H9 (cell line): ENCODE measurements around the gene HSD17B3. TPM values are rescaled to one million over a fixed set of nuclear protein-coding genes. Genes with fewer than 3 reads are reported as not detected.

Experiments
- DNase-seq: peaks from one replicate; pipeline ENCODE4 v3.0.0-alpha.2; 2017
- H2AFZ ChIP-seq: one replicate; pipeline ENCODE4 v1.6.1; 2013; ENCODE audit warnings: mild to moderate bottlenecking, low read length, control low read depth, moderate library complexity
- H2AK5ac ChIP-seq: 2 replicates; pipeline ENCODE4 v1.6.1; 2013; ENCODE audit warnings: low read length, control low read depth, mixed read lengths; ENCODE audit not compliant: insufficient read length
- H2BK120ac ChIP-seq: one replicate; pipeline ENCODE4 v1.6.1; 2013; ENCODE audit warnings: low read depth, mild to moderate bottlenecking, low read length, control low read depth, inconsistent platforms; ENCODE audit not compliant: poor library complexity, severe bottlenecking
- H2BK12ac ChIP-seq: 2 replicates; pipeline ENCODE4 v1.6.1; 2013; ENCODE audit warnings: low read length, control low read depth, mixed read lengths, low read depth; ENCODE audit not compliant: insufficient read length
- H2BK15ac ChIP-seq: 2 replicates; pipeline ENCODE4 v1.6.1; 2013; ENCODE audit warnings: low read depth, low read length, control low read depth
- H2BK20ac ChIP-seq: one replicate; pipeline ENCODE4 v1.6.1; 2013; ENCODE audit warnings: low read depth, mild to moderate bottlenecking, low read length, control low read depth, inconsistent platforms; ENCODE audit not compliant: poor library complexity, severe bottlenecking
- H2BK5ac ChIP-seq: 2 replicates; pipeline ENCODE4 v1.6.1; 2013; ENCODE audit warnings: low read length, control low read depth, mixed read lengths; ENCODE audit not compliant: insufficient read length
- H3K14ac ChIP-seq: 2 replicates; pipeline ENCODE4 v1.6.1; 2013; ENCODE audit warnings: low read length, control low read depth; ENCODE audit not compliant: insufficient read depth
- H3K18ac ChIP-seq: 2 replicates; pipeline ENCODE4 v1.6.1; 2013; ENCODE audit warnings: low read depth, mild to moderate bottlenecking, mixed read lengths, low read length, control low read depth; ENCODE audit not compliant: insufficient read length
- H3K23ac ChIP-seq: 2 replicates; pipeline ENCODE4 v1.6.1; 2013; ENCODE audit warnings: low read length, control low read depth, mixed read lengths, low read depth; ENCODE audit not compliant: insufficient read length
- H3K23me2 ChIP-seq: 2 replicates; pipeline ENCODE4 v1.6.1; 2013; ENCODE audit warnings: low read depth, mild to moderate bottlenecking, mixed read lengths, low read length, control low read depth; ENCODE audit not compliant: insufficient read length, poor library complexity, severe bottlenecking
- H3K27ac ChIP-seq: 2 replicates; pipeline ENCODE4 v1.5.1; 2013; ENCODE audit warnings: low read length, control low read depth, mixed read lengths, low read depth; ENCODE audit not compliant: insufficient read length
- H3K27me3 ChIP-seq: 2 replicates; pipeline ENCODE4 v1.6.1; 2013; ENCODE audit warnings: low read length, control low read depth, inconsistent platforms; ENCODE audit not compliant: insufficient read depth
- H3K4ac ChIP-seq: 2 replicates; pipeline ENCODE4 v1.6.1; 2013; ENCODE audit warnings: low read depth, mild to moderate bottlenecking, control low read depth, inconsistent platforms, low read length, moderate library complexity
- H3K4me1 ChIP-seq: 2 replicates; pipeline ENCODE4 v1.6.1; 2013; ENCODE audit warnings: low read length, control low read depth, inconsistent platforms; ENCODE audit not compliant: insufficient read depth
- H3K4me2 ChIP-seq: 2 replicates; pipeline ENCODE4 v1.6.1; 2013; ENCODE audit warnings: low read length, control low read depth, mixed read lengths; ENCODE audit not compliant: insufficient read length, insufficient read depth
- H3K56ac ChIP-seq: 2 replicates; pipeline ENCODE4 v1.6.1; 2013; ENCODE audit warnings: low read depth, mild to moderate bottlenecking, mixed read lengths, low read length, control low read depth; ENCODE audit not compliant: insufficient read length
- H3K79me1 ChIP-seq: 2 replicates; pipeline ENCODE4 v1.6.1; 2013; ENCODE audit warnings: low read depth, mild to moderate bottlenecking, moderate library complexity, low read length, control low read depth, inconsistent platforms; ENCODE audit not compliant: insufficient read depth, poor library complexity, severe bottlenecking
- H3K79me2 ChIP-seq: 2 replicates; pipeline ENCODE4 v1.6.1; 2013; ENCODE audit warnings: low read length, control low read depth, inconsistent platforms; ENCODE audit not compliant: insufficient read depth
- H3K9ac ChIP-seq: 2 replicates; pipeline ENCODE4 v1.6.1; 2013; ENCODE audit warnings: low read length, control low read depth, mixed read lengths; ENCODE audit not compliant: insufficient read length; ENCODE audit errors: extremely low read depth
- H3K9me3 ChIP-seq: one replicate; pipeline ENCODE4 v1.6.1; 2013; ENCODE audit warnings: low read depth, low read length, inconsistent platforms; ENCODE audit not compliant: control insufficient read depth
- H3T11ph ChIP-seq: one replicate; pipeline ENCODE4 v1.6.1; 2013; ENCODE audit warnings: mild to moderate bottlenecking, low read length, control low read depth, inconsistent platforms
- H4K20me1 ChIP-seq: one replicate; pipeline ENCODE4 v1.6.1; 2013; ENCODE audit not compliant: control insufficient read depth, insufficient read length, insufficient read depth
- H4K5ac ChIP-seq: 2 replicates; pipeline ENCODE4 v1.6.1; 2013; ENCODE audit warnings: low read depth, mild to moderate bottlenecking, mixed read lengths, low read length, control low read depth; ENCODE audit not compliant: insufficient read length
- H4K8ac ChIP-seq: replicated peaks from 2 replicates; pipeline ENCODE4 v1.6.1; 2013; ENCODE audit warnings: low read length, control low read depth, mixed read lengths, low read depth; ENCODE audit not compliant: insufficient read length
- H4K91ac ChIP-seq: 2 replicates; pipeline ENCODE4 v1.6.1; 2013; ENCODE audit warnings: low read depth, mild to moderate bottlenecking, moderate library complexity, mixed read lengths, low read length, control low read depth; ENCODE audit not compliant: insufficient read length
- H3K27ac Mint-ChIP-seq, 3 experiments: 2 replicates in 2 of 3; 3 replicates in 1 of 3; pipeline ENCODE4 v1.8.0; 2020 to 2021; ENCODE audit warnings: mixed read lengths in 3 of 3, mild to moderate bottlenecking in 1 of 3, moderate library complexity in 1 of 3
- H3K27me3 Mint-ChIP-seq: 2 replicates; pipeline ENCODE4 v1.8.0; 2021; ENCODE audit warnings: low read depth, mild to moderate bottlenecking, moderate library complexity, mixed read lengths
- H3K36me3 Mint-ChIP-seq, 3 experiments: 2 replicates in 2 of 3; 3 replicates in 1 of 3; pipeline ENCODE4 v1.8.0; 2020 to 2021; ENCODE audit warnings: low read depth in 3 of 3, mixed read lengths in 3 of 3; ENCODE audit not compliant: insufficient read depth in 1 of 3
- H3K4me1 Mint-ChIP-seq, 2 experiments: 2 replicates each; pipeline ENCODE4 v1.8.0; 2020; ENCODE audit warnings: mixed read lengths in 2 of 2
- H3K4me3 Mint-ChIP-seq, 2 experiments: 2 replicates in 1 of 2; 3 replicates in 1 of 2; pipeline ENCODE4 v1.8.0; 2020 to 2021; ENCODE audit warnings: mild to moderate bottlenecking in 2 of 2, mixed read lengths in 2 of 2, moderate library complexity in 1 of 2
- H3K9me3 Mint-ChIP-seq, 2 experiments: 2 replicates in 1 of 2; 3 replicates in 1 of 2; pipeline ENCODE4 v1.8.0; 2020; ENCODE audit warnings: mild to moderate bottlenecking in 2 of 2, mixed read lengths in 2 of 2, moderate library complexity in 1 of 2
- WGBS: extraction: QIAGEN DNeasy Blood & Tissue Kit; methylation state at CpG from one replicate; pipeline ENCODE4 v1.1.7; 2013; ENCODE audit warnings: missing lambda C conversion rate, low lambda C conversion rate, mixed read lengths; ENCODE audit not compliant: insufficient read length; ENCODE audit errors: extremely low coverage; 5-methylcytosine and 5-hydroxymethylcytosine counted together
- total RNA-seq: library from RNA; stranded (reverse); gene quantifications from 2 replicates; pipeline ENCODE4 v1.2.1, GENCODE V29; 2021
- TF ChIP-seq, protein P1 (sequence below): fragments of 200-600 bp; sonication (generic); conservative IDR thresholded peaks from 3 replicates; pipeline ENCODE4 v1.8.0; 2021; ENCODE audit warnings: antibody characterized with exemption, mild to moderate bottlenecking

The HSD17B3 gene
- total RNA-seq, 1 experiment from 2014 or later = not detected

DNA sequence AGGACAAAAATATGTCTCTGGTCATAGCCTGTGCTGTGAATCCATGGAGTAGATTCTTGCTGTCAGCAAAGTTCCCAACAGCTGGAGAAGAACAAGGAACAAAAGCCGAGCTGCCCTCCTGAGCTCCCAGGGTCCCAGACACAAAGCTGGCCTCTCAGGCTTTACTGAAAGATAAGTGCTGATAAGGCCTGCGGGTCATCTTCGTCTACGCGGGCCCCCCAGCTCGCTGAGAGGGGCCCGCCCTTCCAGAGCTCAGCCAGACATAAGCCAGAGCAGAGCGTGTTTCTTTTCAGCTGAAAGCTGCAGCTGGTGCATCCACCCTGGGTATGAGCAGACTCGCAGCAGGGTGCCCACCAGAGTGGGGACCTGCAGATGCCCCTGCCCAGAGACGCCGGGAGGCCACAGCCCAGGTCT lies 84.7 kb downstream of the HSD17B3 start:
- peaks cover 0 to 5% (median 3%) of the 10 kb centered on the region in 3 experiments; a peak in 5 of 7 replicates for H3K36me3 Mint-ChIP-seq
- Histone ChIP-seq H3K18ac (no peak overlapping the region), H3K27ac (no peak overlapping the region), H3K23me2 (no peaks in the 10 kb centered on the region), H4K8ac (no peak overlapping the region), H2BK5ac (no peak overlapping the region), H2BK120ac (no peak overlapping the region), H2BK12ac (no peak overlapping the region), H3K27me3 (no peaks in the 10 kb centered on the region), H3K23ac (no peak overlapping the region), H3K4me2 (no peak overlapping the region), H2AK5ac (no peak overlapping the region), H3K79me2 (no peaks in the 10 kb centered on the region), H3K56ac (no peak overlapping the region), H2BK15ac (no peak overlapping the region), H4K20me1 (no peaks in the 10 kb centered on the region), H3K4ac (no peak overlapping the region), H3K9ac (no peak overlapping the region), H2BK20ac (no peak overlapping the region), H3K14ac (no peak overlapping the region), H3T11ph (no peak overlapping the region), H3K4me1 (no peaks in the 10 kb centered on the region), H4K91ac (no peak overlapping the region), H3K79me1 (no peaks in the 10 kb centered on the region), H4K5ac (no peak overlapping the region), H2AFZ (no peak overlapping the region), H3K9me3 (no peaks in the 10 kb centered on the region)
- H3K4me1 Mint-ChIP-seq = peaks cover 19 to 20% of the 10 kb centered on the region in 2 experiments
- DNase-seq = no peak
- H3K9me3 Mint-ChIP-seq = peaks cover 8 to 9% of the 10 kb centered on the region in 2 experiments; a peak in 4 of 5 replicates
- TF ChIP-seq, protein P1, sequence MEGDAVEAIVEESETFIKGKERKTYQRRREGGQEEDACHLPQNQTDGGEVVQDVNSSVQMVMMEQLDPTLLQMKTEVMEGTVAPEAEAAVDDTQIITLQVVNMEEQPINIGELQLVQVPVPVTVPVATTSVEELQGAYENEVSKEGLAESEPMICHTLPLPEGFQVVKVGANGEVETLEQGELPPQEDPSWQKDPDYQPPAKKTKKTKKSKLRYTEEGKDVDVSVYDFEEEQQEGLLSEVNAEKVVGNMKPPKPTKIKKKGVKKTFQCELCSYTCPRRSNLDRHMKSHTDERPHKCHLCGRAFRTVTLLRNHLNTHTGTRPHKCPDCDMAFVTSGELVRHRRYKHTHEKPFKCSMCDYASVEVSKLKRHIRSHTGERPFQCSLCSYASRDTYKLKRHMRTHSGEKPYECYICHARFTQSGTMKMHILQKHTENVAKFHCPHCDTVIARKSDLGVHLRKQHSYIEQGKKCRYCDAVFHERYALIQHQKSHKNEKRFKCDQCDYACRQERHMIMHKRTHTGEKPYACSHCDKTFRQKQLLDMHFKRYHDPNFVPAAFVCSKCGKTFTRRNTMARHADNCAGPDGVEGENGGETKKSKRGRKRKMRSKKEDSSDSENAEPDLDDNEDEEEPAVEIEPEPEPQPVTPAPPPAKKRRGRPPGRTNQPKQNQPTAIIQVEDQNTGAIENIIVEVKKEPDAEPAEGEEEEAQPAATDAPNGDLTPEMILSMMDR = no peak
- peaks cover 42% of the 10 kb centered on the region for H3K27me3 Mint-ChIP-seq
- H3K27ac Mint-ChIP-seq = no peak overlapping the region
- no peak overlapping the region; a peak in 1 of 5 replicates for H3K4me3 Mint-ChIP-seq
- WGBS = no CpG with 5 or more reads among the region's 11 CpGs
